Activated naive CD4-positive, alpha-beta T cell treated with anti-CD3 and anti-CD28 coated beads, Interleukin-2, amount 50 U/mL, for 16 hours (primary cell): Measurements from ENCODE around the gene RFLNA.
"Not testable (repeated sequence)": the region's sequence is repeated elsewhere in the genome, so short reads cannot be mapped to it uniquely, and the experiment has no call there.

Experiments used
- DNase-seq: peaks from one replicate; pipeline ENCODE4 v3.0.0-alpha.2; 2020

Gene RFLNA

DNA sequence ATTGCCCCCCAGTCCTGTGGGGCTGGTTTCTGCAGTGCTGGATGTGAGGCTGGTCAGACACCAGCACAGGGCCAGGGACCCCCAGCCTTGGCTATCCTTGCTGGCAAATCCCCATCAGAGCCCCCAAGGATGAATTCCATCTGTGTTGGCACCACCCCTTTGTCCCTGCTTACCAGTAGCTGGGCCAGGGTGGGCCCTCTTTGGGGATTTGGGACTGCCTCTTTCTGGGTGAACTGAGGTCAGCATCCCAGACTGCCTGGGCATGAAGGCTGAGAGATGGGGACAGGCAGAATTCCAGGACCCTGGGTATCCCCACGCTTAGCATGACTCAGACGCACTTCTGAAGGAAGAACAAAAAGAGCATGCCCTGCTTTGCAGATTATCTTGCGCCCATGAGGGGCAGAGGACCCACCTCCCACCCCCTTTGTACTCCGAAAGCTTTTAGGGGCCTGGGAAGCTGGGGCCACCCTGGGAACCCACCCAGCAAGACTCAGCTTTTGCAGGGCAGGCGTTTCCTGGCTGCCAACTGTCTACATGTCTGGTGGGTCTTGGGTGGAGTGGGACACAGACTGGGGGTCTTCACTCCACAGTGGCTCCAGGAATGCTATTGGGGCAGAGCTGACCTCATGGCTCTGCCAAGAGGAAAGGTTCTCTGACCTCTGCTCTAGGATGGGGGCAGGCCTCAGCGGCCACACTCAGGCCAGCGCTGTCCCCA, 26.8 kb downstream of the RFLNA start:
- DNase-seq = no peak

DNA sequence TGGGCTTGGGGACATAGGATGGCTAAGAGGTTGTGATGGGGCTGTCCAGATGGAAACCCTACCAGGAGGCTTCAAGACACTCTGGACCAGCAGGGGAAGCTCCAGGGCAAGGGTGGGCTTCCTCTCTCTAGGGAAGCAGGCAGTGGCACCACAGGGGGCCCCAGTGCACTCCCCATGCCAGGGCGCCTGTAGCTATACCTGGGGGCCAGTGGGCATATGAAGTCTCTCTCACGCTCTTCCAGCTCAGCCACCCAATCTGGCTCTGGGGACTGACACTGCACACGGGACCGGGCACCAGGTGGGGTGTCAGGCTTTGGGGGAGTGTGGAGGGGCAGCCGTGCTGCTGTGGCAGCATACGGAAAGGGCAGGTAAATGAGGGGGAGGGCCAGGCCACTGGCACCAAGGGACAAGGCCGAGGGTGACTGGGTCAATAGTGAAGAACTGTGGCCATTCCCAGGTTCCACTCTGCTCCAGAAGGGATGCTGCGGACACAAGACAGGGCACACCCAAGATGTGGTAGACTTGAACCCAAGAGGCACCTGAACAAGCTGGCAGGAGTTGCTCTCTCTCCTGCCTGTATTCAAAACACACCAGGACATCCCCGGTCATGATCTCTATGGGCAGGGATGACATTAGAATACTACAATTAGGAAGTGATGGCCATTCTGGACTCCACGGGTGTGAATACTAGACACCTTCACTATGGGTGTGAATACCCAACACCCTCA, 27.5 kb downstream of the RFLNA start:
- DNase-seq = no peak

DNA sequence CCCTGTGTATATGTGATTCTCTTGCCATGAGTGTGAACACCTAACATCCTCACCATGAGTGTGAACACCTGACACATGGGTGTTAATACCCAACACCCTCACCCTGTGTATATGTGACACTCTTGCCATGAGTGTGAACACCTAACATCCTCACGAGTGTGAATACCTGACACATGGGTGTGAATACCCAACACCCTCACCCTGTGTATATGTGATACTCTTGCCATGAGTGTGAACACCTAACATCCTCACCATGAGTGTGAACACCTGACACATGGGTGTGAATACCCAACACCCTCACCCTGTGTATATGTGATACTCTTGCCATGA, 28.1 kb downstream of the RFLNA start:
- DNase-seq = not testable (repeated sequence)

DNA sequence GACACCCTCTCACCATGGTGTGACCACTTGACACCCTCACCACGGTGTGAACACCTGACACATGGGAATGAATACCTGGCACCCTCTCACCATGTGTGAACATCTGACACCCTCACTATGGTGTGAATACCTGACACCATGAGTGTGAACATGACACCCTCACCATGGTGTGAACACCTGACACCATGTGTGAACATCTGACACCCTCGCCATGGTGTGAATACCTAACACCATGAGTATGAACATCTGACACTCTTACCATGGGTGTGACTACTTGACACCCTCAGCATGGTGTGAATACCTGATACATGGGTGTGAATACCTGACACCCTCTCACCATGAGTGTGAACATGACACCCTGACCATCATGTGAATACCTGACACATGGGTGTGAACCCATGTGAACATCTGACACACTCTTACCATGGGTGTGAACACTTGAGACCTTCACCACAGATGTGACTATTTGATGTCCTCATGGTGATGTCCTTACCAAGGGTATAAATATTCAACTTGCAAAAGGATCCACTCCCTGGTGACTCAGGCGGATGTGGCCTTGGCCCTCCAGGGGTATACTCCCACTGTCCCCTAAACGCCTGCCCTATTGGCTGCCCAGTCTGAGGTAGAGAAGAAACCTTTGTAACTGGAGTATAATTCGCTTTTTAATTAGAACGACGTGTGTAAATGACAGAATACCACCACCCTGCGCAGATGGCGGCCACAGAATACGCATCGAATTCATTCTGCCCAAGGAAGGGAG, 29.1 kb downstream of the RFLNA start:
- no peak for DNase-seq

DNA sequence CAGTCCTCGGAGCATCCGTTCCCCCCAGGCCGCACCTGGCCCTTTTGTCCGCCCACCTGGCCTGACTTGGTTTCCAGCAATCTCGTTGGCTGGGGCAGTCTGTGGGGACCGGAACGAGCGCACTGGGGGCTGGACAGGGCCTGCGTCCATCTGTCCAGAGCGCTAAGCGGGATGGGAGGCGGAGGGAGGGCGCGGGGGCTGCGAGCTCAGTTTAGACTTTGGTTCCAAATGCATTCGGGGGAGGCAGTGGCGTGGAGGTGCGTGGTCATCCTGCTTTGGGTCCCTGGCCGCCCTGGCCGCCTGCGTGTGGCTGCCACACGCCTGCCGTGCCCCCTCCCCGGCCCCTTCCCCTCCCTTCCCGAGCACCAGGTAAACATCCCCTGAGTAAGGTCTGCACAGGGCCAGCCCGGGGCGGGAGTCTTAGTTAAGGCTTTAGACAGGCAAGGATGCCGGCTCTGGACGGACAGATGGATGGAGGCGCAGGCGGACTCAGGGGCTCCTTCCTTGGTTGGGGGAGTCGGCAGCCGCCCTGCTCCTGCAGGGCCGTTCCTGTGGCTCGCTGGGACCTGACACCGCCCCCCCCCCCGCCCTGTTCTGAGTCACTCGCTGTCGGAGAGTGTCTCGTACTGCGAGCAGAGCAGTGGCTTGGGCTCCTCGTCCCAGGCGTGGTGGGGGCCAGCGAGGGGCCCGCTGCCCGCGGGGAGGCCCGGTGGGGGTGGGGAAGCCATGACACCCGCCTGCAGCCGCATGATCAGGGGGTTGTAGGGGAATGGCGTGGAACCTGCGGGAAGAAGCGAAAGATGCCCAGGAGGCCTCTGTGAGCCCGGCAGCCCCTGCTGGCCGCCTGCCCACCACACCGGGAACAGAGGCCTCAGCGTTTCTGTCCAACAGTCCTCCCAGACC, 30.2 kb downstream of the RFLNA start:
- DNase-seq = no peak

DNA sequence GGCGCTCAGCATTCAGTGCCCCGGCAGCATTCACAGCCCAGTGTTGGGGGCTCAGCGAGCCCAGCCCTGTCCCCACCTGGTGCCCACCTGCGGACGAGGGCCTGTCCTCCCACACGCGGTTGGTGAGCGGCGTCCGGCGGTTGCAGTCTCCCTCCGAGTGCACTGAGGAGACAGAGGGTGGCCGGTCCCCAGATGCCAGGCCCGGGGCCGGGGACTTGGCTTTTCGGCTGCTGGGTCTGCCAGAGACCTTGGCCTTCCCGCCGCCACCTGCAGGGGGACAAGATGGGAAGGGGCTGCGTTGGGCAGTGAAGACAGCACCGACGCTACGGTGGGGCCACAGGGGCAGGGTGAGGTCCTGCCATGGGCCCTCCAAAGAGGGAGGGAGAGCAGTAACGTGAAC, 31.2 kb downstream of the RFLNA start:
- DNase-seq = no peak

DNA sequence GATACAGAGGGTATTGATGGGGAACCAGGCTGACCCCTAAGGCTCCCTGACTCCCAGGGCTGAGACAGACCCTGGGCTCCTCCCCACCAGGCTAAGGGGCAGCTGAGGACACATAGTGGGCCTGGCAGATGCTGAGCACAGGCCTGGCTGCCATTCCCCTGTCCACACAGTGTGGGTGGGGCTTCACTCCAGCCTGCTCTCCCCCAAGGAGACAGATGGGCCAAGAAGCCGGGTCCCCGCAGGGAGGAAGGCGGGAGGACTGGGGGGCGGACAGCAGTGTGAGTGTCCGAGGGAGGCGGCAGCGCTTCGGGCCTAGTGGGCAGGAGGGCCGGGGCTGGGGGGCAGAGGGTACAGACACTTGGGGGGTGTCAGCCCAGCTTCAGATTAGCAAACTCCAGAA, 32.0 kb downstream of the RFLNA start:
- DNase-seq = no peak

DNA sequence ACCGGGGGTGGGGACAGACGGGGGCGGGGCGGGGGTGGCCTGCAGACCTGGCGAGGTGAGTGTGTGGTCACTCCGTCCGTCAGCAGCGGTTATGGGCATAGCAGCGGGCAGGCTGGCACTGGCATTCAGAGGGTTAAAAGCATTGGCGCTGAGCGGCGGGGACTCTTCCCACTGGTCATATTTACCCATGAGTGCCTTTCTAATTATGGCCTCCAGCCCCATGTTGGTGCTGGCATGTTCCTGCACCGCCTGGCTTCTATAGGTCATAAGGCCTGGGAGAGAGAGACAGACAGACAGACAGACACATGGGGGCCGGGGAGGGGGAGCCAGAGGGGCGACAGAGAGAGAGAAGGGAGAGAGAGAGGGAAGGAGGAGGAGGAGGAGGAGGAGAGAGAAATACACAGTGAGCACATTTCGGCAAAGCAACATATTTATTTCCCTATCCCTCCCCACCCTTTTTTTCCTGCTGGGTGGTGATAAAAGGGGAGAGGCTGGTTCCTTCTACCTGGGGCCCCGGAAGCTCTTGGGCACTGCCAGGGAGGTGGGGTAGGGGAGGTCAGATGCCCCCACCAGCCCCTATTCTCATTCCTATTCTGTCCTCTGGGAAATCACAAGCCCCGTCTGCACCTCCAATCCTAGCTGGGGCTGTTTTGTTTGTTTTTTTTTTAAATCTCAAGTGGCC, 32.6 kb downstream of the RFLNA start:
- DNase-seq = no peak

DNA sequence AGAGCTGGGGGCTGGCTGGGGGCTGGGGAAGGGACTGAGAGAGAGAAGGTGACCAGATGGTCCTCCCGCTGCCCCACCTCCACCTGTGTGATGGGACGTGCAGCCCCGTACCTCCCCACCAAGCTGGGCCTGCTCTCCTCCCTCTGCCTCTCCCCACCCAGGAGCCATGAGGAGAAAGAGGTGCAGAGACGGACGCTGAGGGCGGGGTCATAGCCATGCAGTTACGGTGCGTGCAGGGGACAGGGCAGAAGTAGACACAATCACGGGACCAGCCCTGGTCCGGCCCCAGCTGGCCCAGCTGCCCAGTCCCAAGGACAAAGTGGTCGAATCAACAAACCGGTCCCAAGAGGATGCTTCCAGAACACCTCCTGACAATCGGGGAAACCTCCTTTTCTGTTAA, 33.2 kb downstream of the RFLNA start:
- no peak for DNase-seq

DNA sequence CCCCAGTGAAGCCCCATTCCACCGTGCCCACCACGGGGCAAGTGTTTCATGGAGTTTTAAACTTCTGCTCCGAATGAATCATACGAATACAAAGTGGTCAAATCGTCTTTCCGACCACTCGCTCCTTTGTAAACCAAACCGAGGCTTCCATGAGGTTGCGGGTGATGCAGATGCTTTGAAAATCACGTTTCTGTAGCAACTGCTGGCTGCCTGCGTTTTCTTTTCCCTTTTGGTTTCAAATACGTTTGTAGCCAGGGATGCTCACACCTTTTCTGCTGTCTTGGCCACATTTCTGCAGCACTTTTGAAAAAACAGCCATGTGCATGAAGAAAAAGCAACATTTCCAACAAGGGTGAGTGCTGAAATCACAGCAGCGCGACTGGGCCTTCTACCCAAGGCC, 33.7 kb downstream of the RFLNA start:
- DNase-seq = no peak

DNA sequence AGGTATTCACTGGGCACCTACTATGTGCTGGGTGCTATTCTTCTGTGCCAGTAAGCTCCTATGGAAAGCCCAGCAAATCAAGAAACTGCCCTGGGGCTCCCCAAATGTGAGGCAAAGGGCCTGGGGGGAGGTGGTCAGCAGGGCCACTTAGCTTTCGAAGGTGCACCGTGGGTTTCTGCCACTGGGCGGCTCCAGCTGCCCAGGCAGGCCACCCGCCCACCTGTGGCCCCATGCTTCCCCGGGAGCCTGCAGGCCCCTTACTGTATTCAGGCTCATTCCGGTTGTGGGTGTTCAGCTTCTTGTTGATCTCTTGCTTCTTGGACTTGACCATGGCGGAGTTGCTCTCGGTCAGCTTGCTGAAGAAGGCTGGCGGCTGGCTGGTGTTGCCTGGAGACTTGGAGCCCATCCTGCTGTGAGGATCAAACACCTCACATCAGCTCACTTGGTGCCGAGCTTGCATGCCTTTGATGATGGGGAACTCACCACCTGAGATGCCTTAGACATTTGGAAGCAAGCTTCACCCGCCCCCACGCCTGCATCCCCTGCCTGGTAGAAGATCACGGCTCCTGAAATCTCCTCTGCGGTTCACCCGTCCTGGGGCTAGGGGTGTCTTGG, 37.3 kb downstream of the RFLNA start:
- DNase-seq = no peak

DNA sequence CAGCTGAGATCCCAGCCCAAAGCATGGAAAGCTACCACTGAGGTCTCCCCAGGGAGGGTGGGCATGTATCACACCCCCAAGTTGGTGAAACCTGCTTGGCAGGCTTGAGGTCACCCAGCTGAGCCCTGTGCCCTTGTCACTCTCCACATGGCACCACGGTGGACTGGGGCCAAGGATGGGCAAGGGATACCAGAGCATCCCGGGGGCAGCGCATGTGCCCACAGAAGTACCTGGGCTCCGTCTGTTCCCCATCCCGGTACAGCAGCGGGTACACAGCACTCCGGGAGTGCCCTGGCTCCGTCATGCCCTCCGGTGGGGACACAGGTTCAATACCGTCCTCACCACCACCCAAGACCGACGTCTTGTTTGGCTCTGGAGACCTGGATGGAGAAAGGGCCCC, 38.0 kb downstream of the RFLNA start:
- DNase-seq = no peak

DNA sequence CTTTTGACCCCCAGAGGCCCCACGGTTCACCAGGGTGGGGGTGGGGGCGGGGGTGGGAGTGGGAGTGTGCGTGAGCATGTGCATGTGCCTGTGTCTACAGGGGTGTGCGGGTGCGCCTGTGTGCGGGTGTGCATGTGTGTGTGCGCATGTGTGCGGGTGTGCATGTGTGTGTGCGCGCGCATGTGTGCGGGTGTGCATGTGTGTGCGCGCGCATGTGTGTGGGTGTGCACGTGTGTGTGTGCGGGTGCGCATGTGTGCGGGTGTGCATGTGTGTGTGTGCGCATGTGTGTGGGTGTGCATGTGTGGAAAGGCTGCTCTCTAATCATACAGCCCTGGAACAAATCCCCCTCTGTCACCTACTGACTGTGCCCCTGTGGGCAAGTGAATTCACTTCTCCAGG, 38.8 kb downstream of the RFLNA start:
- no peak for DNase-seq

DNA sequence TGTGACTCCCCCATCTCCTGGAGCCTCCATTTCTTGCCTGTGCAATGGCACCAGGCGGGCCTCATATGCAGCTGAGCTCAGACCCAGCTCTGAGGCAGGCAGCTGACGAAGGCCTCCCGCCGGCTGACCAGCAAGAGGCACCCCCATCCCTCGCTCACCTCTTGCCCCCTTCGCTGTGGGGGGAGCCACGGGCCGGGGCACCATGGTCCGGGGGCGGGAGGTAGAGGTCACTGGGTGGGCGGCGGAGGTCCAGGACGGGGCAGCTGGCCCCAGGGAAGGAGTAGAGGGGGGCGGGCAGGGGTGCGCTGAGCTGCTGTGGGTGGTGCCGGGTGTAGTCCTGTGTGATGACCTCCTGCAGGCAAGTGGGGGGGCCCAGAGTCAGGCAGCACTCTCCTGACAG, 39.4 kb downstream of the RFLNA start:
- no peak for DNase-seq

DNA sequence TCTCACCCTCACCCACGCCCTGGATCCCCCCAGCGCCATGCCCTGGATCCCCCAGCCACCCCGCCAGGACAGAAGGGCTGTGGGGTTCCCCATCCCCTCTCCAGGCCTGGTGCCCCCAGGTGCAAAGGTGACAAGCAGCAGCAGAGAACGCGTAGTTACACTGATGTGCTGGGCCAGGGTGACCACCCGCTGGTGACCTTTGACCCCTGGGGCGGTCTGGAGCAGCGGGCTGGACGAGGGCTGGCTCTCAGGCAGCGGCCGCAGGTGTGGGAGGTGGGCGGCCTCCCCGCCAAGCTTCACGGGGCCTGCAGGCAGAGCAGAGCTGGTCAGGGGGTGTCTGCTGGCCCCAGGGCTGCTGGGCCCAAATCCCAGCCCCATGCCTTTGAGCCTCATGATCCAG, 40.1 kb downstream of the RFLNA start:
- no peak for DNase-seq

DNA sequence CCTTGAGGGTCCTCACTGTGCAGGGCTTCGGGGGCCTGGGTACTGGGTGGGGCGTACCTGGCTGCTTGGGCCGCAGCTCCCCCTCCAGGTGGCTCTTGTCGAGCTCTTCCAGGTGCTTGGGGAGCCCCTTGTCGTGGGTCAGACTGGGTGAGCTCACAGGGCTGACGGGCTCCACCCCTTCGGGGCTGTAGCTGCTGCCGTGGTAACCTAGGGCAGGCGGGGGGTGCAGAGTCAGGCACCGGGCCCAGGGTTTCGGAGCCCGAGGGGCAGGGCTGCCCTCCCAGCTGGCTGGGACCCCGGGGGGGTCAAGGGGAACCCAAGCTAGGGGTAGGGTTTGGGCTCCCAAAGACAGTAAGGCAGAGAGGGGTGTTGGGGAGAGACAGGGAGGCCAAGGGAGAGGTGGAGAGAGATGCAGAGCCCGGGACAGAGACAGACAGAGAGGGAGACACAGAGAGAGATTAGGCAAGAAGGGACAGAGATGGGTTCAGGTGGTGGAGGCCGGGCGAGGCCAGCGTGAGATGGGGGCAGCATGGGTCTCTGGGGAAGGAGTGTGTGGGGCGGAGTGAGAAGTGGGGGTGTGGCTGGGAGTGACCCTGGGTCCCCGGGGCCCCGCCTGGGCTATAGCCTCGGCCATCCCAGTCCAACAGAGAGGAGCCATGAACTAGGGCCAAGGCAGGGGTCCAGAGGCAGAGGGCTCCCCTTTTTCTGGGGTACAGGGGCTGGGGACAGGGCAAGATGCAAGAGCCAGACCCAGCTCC, 40.7 kb downstream of the RFLNA start:
- no peak for DNase-seq

DNA sequence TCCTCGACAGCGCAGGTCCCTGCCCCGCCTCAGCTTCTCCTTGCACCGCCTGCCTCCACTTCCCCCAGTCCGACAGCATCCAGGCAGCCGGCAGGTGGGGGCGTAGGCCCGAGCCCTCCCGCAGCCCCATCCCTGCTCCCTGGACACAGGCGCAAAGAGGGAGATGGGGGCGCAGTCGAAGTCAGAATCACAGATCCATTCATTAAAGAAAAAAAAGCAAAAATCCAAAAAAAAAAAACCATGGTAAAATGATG, 41.2 kb downstream of the RFLNA start:
- DNase-seq = no peak

DNA sequence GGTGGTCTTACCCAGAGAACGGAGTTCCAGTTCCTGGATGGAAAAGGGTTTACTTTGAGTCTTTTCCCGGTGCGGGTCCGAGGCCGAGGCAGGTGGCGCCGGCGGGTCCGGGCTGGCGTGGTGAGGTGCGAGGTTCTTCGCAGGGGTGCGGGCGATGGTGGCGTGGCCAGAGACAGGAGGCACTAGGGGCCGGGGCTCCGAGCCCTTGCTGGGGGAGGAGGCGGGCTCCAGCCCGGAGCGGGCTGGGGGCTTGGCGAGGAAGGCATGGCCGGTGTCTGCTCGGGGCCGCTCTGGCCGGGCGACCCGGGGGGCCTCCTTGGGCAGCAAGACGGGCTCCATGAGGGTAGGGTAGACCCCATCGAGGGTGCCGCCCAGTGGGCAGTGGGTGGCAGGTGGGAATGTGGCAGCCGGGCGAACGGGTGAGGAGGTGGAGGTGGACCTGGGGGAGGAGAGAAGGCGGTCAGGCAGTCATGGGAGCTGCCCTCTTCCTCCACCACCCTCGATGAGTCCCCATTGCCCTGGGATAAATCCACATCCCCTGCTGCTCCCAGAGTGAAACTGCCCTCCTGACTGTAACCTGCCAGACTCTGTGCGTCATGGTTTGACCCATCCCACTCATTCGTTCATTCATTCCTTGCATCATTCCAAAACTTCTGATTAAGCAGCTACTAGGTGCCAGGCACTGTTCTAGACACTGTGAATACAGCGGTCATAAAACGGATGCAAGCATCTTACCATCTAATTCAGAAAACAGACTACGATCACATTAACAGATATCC, 42.0 kb downstream of the RFLNA start:
- DNase-seq = no peak

DNA sequence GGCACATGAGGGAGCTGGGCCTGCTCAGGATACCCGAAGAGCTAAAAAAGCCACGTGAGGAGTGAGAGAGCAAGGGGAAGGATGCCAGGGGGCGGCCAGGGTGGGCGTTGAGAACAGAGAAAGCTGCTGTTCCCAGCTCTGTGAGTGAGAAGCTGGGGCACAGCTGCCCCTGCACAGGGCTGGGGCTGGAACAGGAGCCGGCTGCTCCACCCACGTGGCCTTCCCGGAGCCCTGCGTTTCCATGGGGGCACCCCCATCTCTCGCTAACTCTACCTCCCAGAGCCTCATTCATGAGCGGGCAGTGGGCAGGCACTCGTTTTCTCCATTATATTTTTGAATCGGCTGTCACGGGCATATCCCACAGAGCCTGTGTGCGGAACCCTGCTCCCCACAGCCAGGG, 42.7 kb downstream of the RFLNA start:
- no peak for DNase-seq

DNA sequence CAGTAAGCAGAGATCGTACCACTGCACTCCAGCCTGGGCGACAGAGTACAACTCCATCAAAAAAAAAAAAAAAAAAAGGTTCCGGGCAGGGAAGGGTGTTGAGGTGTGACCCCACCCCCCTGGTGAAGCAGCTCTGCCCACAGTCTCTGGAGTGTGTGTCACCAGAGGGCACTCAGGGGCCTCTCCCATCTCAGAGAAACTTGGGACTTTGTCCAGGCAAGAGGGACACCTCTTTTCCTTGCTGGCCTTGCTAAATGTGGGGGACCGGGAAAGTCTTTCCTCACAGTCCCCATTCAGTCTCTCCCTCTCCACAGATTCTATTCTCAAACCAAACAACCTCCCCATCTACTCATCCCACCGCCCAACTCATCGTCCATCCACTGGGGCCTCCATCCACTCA, 43.6 kb downstream of the RFLNA start:
- no peak for DNase-seq
